ENCODE results near the gene GNG2. TPM values are rescaled to one million over a fixed set of nuclear protein-coding genes. Genes with fewer than 3 reads are reported as not detected.

GNG2 gene
- total and polyA plus RNA-seq, 9 of the 15 experiments (the other 6 are each of a cell fraction or from before 2014, with no cell fraction given): 0.18 TPM; not detected in 8

DNA sequence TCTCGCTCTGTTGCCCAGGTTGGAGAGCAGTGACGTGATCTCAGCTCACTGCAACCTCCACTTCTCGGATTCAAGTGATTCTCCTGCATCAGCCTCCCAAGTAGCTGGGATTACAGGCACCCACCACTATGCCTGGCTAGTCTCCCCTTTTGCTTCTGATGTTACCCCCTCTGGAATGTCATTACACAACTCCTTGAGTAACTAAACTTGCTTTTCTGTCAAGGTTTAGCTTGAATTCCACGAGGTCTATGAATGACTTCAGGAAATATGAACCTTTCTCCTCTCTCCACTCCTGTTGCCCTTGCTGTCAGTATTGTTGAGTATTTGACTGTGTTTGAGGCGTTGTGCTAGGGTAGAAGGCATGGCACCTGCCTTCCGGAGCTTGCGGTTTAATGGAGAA is 112.2 kb downstream of the GNG2 start (continued):
- TF ChIP-seq ZNF561 (CRISPR knock-in tag; conservative IDR thresholded peaks at IDR 0.05) (no peak), NRF1 (conservative IDR thresholded peaks at IDR 0.05 in 1 of 2, IDR thresholded peaks at IDR 0.05 in 1 of 2) (no peak)

DNA sequence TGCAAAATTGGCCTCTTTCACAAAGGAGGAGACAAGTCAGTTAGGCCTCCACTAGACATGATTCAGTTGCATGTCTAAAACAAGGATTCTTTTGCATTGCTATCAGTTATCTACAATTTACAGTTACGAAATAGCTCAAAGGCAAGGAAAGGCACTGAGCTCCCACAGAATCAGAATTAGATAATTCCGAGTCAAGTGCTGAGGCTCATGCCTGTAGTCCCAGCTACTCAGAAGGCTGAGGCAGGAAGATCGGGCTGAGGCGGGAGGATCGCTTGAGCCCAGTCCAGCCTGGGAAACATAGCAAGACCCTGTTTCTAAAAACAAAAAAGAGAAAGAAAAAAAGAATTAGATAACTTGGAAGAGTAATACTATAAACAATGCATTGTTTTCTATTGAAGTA is 116.7 kb downstream of the GNG2 start:
- DNase-seq (ENCODE audit: extremely low read depth in 1 of 4, low spot score in 3 of 4) (no peak), ATAC-seq (no peak), FAIRE-seq (no peak)
- Histone ChIP-seq H3K9ac (ENCODE audit: insufficient read depth in 1 of 2, low read depth in 2 of 2, low read length in 2 of 2) (no peak overlapping the region), H3K9me1 (ENCODE audit: control insufficient read depth, insufficient read depth, low read length) (no peaks in the 10 kb centered on the region), H3K9me3 (replicated peaks; ENCODE audit: control insufficient read depth, insufficient read depth, low read depth, low read length) (no peaks in the 10 kb centered on the region), H3K36me3 (ENCODE audit: control insufficient read depth, insufficient read depth, low read length) (no peaks in the 10 kb centered on the region), H3K27ac (ENCODE audit: extremely low read depth, low read depth, low read length) (no peak overlapping the region), H3K79me2 (ENCODE audit: control insufficient read depth, insufficient read depth, low read length) (no peaks in the 10 kb centered on the region), H3K27me3 (ENCODE audit: control insufficient read depth in 2 of 2, insufficient read depth in 2 of 2, low read length in 2 of 2) (peaks cover 0 to 8% of the 10 kb centered on the region in 2 experiments; a peak in 2 of 5 replicates), H3K4me2 (ENCODE audit: insufficient read depth, low read length) (no peak overlapping the region), H4K20me1 (replicated peaks; ENCODE audit: control insufficient read depth, insufficient read depth, low read length) (no peaks in the 10 kb centered on the region), H2AFZ (ENCODE audit: low read depth, low read length) (no peak overlapping the region), H3K4me3 (no peak overlapping the region), H3K4me1 (replicated peaks in 1 of 2; ENCODE audit: control insufficient read depth in 2 of 2, insufficient read depth in 2 of 2, low read length in 2 of 2) (no peaks in the 10 kb centered on the region)
- in situ Hi-C loops (cut with MboI): no loop called here
- intact Hi-C loops (cut with micrococcal nuclease): loop anchor here (5.0 kb wide), 1 partner anchor 195 kb away; no protein-coding TSS in a partner anchor
- TF ChIP-seq BRCA1 (IDR thresholded peaks at IDR 0.05) (no peak), BRCA1 (CRISPR knock-in tag; IDR thresholded peaks at IDR 0.05) (no peak)
- no TSS peak for BruUV-seq (replicated peaks)
- ChIA-PET POLR2A (no interaction called here), CTCF (ENCODE audit: low intra/inter-chr PET ratio) (no interaction called here)
- WGBS (ENCODE audit: insufficient coverage, low coverage, missing lambda C conversion rate): 11% methylated on average over 5 of the region's 5 CpGs

DNA sequence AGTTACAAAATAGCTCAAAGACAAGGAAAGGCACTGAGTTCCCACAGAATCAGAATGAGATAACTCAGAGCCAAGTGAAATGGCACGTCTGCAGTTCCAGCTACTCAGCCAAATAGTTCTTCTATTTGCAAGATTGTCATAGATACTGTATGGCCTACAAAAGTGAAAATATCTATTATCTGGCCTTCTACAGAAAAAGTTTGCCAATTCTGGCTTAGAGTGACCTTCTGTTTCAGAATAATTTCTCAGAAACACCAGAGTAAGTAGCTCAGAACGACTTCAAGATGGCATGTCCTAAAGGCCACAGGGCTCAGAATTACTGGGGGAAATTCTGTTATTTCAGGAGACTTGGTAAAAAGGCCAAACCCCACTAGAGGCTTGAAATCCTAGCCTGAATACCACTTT is 118.3 kb downstream of the GNG2 start:
- Histone ChIP-seq H3K79me2 (ENCODE audit: control insufficient read depth, insufficient read depth, low read length) (no peaks in the 10 kb centered on the region), H3K9me1 (ENCODE audit: control insufficient read depth, insufficient read depth, low read length) (no peaks in the 10 kb centered on the region), H3K9ac (ENCODE audit: insufficient read depth in 1 of 2, low read depth in 2 of 2, low read length in 2 of 2) (no peak overlapping the region), H3K4me2 (ENCODE audit: insufficient read depth, low read length) (no peak overlapping the region), H3K4me3 (no peak overlapping the region), H4K20me1 (replicated peaks; ENCODE audit: control insufficient read depth, insufficient read depth, low read length) (no peaks in the 10 kb centered on the region), H2AFZ (ENCODE audit: low read depth, low read length) (no peak overlapping the region), H3K36me3 (ENCODE audit: control insufficient read depth, insufficient read depth, low read length) (no peaks in the 10 kb centered on the region), H3K27ac (ENCODE audit: extremely low read depth, low read depth, low read length) (no peak overlapping the region), H3K4me1 (replicated peaks in 1 of 2; ENCODE audit: control insufficient read depth in 2 of 2, insufficient read depth in 2 of 2, low read length in 2 of 2) (no peaks in the 10 kb centered on the region), H3K27me3 (ENCODE audit: control insufficient read depth in 2 of 2, insufficient read depth in 2 of 2, low read length in 2 of 2) (peaks cover 3 to 10% of the 10 kb centered on the region in 2 experiments; a peak in 3 of 5 replicates), H3K9me3 (replicated peaks; ENCODE audit: control insufficient read depth, insufficient read depth, low read depth, low read length) (no peaks in the 10 kb centered on the region)
- no peak; the same call in 2 of the 3 replicates for ATAC-seq
- ChIA-PET POLR2A (no interaction called here), CTCF (ENCODE audit: low intra/inter-chr PET ratio) (interaction anchor here (0.7 kb wide), 1 partner anchor 10 kb away, joined by 3 read pairs; no protein-coding TSS in a partner anchor)
- in situ Hi-C loops (cut with MboI) (no loop called here), intact Hi-C loops (cut with micrococcal nuclease) (loop anchor here (5.0 kb wide), 1 partner anchor 196 kb away; no protein-coding TSS in a partner anchor)
- WGBS (ENCODE audit: insufficient coverage, low coverage, missing lambda C conversion rate): 0% methylated on average over 2 of the region's 2 CpGs
- no peak for FAIRE-seq
- BruUV-seq (replicated peaks): no TSS peak
- no peak for DNase-seq (ENCODE audit: extremely low read depth in 1 of 4, low spot score in 3 of 4)
- TF ChIP-seq NCOA1 (IDR thresholded peaks at IDR 0.05; ENCODE audit: low read depth) (no peak), TFAM (CRISPR knock-in tag; conservative IDR thresholded peaks at IDR 0.05) (no peak), NFE2L1 (tag; IDR thresholded peaks at IDR 0.05; ENCODE audit: borderline replicate concordance, low read depth) (no peak), HDAC1 (IDR thresholded peaks at IDR 0.05) (no peak), EP300 (IDR thresholded peaks at IDR 0.05; ENCODE audit: low read length) (no peak), KLF16 (IDR thresholded peaks at IDR 0.05) (no peak), TCFL5 (CRISPR knock-in tag; conservative IDR thresholded peaks at IDR 0.05) (no peak), GABPB1 (CRISPR knock-in tag; IDR thresholded peaks at IDR 0.05) (no peak)
- TF ChIP-seq, protein P1, sequence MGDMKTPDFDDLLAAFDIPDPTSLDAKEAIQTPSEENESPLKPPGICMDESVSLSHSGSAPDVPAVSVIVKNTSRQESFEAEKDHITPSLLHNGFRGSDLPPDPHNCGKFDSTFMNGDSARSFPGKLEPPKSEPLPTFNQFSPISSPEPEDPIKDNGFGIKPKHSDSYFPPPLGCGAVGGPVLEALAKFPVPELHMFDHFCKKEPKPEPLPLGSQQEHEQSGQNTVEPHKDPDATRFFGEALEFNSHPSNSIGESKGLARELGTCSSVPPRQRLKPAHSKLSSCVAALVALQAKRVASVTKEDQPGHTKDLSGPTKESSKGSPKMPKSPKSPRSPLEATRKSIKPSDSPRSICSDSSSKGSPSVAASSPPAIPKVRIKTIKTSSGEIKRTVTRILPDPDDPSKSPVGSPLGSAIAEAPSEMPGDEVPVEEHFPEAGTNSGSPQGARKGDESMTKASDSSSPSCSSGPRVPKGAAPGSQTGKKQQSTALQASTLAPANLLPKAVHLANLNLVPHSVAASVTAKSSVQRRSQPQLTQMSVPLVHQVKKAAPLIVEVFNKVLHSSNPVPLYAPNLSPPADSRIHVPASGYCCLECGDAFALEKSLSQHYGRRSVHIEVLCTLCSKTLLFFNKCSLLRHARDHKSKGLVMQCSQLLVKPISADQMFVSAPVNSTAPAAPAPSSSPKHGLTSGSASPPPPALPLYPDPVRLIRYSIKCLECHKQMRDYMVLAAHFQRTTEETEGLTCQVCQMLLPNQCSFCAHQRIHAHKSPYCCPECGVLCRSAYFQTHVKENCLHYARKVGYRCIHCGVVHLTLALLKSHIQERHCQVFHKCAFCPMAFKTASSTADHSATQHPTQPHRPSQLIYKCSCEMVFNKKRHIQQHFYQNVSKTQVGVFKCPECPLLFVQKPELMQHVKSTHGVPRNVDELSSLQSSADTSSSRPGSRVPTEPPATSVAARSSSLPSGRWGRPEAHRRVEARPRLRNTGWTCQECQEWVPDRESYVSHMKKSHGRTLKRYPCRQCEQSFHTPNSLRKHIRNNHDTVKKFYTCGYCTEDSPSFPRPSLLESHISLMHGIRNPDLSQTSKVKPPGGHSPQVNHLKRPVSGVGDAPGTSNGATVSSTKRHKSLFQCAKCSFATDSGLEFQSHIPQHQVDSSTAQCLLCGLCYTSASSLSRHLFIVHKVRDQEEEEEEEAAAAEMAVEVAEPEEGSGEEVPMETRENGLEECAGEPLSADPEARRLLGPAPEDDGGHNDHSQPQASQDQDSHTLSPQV (IDR thresholded peaks at IDR 0.05): no peak
